Measurements from ENCODE around the gene ME1.
A peak's percentile ranks its signal among the peaks of the same experiment; 100 is the strongest.
"Not testable (repeated sequence)": the region's sequence is repeated elsewhere in the genome, so short reads cannot be mapped to it uniquely, and the experiment has no call there.

Gene ME1

DNA sequence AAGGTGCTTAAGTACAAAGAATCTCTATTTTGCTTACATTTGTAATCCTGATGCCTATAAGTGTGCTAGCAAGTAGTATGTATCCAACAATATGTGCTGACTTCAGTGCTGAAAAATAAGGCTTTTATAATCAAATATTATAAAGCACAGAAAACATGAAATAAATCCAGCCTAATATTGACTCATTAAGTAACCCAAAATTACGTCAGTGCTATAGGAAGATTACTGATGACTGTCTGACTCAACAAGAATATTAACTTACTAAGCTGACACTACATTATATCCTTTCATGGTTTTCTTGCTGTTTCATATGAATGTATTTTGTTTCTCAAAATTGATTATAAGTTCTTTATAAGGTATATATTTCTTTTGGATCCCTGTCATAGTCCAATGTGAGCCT is 76.1 kb downstream of the ME1 start:
- no peak for DNase-seq (ENCODE audit: low read depth, low spot score)

DNA sequence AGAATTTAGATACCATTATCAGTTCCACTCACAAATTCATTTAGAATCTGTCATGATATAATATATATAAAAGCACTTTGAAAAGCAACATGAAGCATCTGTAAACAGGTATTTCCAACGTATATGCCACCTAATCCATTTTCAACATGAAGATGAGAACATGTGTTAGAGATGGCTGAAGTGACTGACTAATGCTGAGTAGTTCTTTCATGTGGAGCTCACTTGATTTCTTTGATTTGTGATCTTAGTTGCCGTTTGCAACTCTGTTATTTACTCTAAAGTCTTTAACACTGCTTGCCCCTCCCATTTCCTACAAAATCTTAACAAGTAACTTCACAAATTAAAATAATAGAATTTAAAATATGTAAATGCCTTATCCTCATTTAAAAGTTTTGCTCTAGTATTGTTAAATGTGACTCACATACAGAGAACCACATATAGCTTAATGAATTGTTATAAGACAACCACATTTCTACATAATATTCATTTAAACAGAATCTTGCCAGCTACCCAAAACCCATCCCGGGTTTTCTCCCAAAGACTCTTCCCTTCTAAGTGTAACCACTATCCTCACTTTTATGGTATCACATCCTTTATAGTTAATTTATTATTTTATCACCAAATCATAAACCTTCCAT is 78.3 kb downstream of the ME1 start:
- DNase-seq (ENCODE audit: low read depth, low spot score) = no peak

DNA sequence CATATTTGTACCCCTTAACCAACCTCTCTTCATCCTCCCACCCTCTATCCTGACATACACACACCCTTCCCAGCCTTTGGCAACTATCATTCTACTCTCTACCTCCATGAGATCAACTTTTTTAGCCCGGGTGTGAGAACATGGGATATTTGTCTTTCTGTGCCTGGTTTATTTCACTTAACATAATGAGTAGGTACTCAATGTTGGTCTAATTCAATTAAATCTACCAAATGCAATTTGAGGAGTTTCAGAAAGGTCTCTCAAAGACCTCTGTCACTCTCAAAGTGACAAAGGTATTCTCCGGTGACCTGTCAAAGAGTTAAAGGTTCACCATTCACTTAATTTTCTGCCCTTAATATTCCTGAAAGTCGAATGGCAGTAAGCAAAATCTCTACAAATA is 87.7 kb downstream of the ME1 start:
- no peak for DNase-seq (ENCODE audit: low read depth, low spot score)

DNA sequence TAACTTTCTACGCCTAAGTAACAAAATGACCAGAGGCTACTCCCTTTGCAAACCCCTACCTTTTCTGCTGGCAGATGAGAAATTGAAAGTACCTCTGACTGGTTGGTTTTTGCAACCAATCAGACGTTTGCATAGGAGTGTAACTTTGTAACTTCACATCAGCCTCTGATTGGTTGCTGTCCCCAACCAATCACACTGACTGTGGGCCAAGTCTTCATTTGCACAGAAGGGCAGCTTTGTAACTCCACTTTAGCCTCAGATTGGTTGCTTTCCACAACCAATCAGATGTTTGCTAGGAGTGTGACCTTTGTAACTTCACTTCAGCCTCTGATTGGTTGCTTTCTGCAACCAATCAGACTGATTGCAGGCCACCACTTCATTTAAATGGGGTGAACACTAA is 89.1 kb downstream of the ME1 start:
- no peak for DNase-seq (ENCODE audit: low read depth, low spot score)

DNA sequence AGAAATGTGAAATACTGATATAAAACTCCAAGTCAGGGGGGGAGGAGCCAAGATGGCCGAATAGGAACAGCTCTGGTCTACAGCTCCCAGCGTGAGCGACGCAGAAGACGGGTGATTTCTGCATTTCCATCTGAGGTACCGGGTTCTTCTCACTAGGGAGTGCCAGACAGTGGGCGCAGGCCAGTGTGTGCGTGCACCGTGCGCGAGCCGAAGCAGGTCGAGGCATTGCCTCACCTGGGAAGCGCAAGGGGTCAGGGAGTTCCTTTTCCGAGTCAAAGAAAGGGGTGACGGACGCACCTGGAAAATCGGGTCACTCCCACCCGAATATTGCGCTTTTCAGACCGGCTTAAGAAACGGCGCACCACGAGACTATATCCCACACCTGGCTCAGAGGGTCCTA is 96.9 kb downstream of the ME1 start:
- not testable (repeated sequence) for DNase-seq (ENCODE audit: low read depth, low spot score)

DNA sequence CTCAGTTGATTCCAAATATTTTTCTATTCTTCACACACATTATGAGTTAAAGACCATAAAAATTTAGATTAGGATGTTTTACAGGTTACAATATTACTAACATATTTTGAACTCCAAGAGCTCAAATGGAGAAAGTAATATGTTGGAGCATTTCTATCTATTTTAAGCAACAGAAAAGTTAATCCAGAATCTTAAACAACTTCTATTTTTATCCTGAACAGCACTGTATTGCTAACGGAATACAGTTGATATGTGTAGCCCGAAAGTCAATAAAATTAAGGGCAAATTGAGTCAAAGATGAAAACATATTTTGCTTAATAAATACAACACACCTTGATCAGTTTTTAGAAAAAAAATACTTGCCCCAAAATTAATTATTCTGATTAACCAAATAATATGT is 97.4 kb downstream of the ME1 start:
- DNase-seq (ENCODE audit: low read depth, low spot score) = no peak

DNA sequence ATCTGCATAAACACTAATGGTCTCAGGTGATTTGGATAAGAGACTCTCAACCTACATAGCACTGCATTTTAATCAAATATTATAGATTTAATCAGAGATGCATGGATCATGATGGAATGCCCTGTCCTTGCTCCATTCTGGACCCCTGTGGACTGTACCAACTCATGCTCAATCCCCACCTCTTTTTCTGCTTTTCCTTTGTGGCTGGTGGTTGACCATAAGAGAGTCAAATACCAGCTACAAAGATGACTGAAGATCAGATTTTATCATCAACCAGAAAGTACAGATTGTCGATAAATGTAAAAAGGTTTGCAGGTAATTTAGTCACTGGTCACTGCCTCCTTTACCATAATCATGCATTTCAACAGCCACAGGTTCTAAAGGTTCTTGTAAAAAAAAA is 116.2 kb downstream of the ME1 start:
- DNase-seq (ENCODE audit: low read depth, low spot score) = no peak

DNA sequence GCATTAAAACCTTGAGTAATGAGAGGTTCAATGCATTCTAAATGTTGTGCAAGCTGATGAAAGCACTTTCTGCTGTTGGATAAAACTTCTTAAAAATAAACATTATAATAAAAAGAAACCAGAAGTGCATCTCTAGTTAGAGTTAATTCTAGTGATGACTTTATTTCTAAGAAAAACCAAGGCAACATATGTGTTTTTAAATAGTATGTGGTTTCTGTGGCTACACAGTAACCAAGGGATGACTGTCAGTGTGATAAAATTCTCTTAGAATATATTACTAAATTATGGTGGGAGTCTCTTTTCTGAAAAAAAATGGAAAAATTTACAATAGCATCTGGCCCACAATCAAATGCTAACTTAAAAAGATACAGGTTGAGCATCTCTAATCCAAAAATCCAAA is 117.0 kb downstream of the ME1 start:
- no peak for DNase-seq (ENCODE audit: low read depth, low spot score)

DNA sequence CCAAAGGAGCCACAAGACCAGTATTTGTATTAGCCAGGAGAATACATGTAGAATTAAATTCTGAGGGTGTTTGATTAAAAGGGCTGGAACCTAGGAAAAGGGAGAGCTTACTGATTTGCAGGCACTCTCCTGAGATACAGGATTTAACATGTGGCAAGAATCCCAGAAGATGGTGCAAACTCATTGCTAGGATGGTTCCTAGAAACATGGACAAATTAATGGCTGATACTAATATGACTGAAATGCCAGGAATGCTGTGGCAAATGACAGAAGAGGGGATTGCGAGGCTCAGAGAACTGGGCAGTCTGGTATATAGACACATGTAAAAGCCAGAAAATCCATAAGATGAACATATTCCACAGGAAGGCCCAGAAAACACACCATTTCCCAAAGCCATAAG is 119.6 kb downstream of the ME1 start:
- no peak for DNase-seq (ENCODE audit: low read depth, low spot score)

DNA sequence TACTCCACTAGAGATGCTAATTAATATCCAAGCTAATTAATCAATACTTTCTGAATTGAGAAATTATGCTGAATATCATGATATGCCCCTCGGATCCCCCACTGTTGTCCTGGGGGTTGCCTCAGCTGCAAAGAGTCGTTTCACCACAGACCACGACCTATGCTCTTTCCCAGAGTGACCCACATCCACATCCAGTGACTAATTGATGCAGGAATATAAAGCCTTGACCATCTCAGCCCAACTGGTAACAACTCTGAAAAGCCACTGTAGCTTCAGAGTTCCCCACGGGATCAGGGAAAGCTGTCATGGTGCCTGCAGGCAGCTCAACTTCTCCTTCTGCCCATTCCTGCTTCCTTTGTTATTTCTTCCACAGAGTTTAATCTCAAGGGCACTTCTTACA is 120.8 kb downstream of the ME1 start:
- no peak for DNase-seq (ENCODE audit: low read depth, low spot score)

DNA sequence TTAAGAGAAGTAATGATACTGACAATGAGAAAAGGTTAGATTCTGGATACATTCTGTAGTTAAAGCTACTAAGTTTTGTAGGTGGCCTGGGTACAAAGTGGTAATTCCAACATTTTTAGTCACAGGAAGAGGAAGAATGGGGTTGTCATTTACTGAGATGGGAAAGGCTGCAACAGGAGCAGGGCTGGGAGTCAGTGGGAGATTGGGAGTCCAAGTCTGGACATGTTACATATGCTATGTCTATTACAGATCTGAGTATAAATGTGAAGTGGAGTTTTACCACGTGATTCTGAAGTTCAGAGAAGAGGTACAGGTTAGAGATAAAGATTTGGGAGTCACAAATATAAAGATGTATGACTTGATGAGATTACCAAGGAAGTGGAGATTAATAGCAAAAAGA is 121.5 kb downstream of the ME1 start:
- no peak for DNase-seq (ENCODE audit: low read depth, low spot score)

DNA sequence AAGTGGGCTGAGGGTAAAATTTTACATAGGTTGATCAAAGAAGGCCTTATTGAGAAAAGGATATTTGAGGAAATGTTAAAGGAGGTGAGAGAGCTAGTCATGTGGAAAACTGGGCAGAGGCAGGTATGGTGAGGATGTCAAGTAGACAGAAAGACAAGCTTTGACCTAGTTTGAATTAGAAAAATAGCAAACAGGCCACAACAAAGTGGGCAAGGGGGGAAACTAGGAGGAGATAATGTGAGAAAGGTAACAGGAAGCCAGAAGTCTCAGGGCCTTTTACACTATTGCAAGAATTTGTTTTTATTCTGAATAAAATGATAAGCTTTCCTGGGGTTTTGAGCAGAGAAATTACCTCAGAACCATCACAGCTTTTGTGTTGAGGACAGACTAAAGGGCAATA is 122.0 kb downstream of the ME1 start:
- no peak for DNase-seq (ENCODE audit: low read depth, low spot score)

DNA sequence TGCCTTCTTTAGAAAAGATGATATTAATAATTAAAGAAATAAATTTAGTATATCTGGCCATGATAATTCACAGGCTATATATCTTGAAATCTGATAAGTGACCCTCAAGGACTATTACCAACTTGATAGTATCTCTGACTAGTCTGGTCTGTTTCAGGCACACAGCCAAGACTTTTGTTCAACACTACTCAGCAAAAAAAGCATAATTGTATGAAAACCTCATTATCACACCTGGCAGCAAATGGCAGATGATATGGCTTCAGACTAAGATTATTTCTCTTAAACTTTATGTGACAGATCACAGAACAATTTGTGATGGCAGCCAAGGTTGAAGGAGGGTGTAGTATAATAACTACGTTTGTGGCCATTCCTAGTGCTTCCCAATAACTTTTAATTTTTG is 123.0 kb downstream of the ME1 start:
- no peak for DNase-seq (ENCODE audit: low read depth, low spot score)

DNA sequence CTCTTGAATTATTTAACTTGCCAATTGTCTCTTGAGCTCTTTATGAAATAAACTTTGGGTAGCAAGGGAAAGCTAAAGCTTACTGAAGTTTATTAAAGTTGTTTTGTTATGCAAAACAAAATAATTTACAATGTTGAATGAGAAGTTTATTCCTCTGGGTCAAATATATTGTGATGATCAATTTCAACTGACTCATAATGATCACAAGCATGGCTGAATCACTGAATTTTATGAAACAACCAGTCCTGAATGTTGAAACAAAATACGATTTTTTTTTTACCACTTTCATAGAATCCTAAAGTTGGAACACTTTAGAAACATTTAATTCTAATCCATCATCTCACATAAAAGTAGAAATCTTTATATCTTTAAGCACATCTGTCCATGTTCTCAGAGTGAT is 127.4 kb downstream of the ME1 start:
- DNase-seq (ENCODE audit: low read depth, low spot score) = no peak

DNA sequence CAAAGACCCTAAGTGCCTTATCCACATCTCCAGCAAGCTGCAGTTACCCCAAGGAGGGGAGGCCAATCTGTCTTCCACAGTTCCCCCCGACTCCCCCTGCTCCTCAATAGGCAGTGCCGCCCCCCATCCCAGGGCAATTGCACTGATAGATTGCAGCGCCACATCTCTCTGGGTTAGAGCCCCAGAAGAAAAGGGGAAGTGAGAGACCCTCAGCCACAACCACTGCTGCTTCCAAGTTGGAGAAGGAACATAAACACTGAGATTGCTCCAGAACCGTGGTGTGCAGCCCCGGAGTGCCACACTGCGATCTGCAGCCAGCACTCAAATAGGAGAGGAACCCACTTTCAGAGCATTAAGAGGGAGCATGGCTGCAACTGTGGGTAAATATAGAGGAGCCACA is 136.2 kb downstream of the ME1 start:
- no peak for DNase-seq (ENCODE audit: low read depth, low spot score)

DNA sequence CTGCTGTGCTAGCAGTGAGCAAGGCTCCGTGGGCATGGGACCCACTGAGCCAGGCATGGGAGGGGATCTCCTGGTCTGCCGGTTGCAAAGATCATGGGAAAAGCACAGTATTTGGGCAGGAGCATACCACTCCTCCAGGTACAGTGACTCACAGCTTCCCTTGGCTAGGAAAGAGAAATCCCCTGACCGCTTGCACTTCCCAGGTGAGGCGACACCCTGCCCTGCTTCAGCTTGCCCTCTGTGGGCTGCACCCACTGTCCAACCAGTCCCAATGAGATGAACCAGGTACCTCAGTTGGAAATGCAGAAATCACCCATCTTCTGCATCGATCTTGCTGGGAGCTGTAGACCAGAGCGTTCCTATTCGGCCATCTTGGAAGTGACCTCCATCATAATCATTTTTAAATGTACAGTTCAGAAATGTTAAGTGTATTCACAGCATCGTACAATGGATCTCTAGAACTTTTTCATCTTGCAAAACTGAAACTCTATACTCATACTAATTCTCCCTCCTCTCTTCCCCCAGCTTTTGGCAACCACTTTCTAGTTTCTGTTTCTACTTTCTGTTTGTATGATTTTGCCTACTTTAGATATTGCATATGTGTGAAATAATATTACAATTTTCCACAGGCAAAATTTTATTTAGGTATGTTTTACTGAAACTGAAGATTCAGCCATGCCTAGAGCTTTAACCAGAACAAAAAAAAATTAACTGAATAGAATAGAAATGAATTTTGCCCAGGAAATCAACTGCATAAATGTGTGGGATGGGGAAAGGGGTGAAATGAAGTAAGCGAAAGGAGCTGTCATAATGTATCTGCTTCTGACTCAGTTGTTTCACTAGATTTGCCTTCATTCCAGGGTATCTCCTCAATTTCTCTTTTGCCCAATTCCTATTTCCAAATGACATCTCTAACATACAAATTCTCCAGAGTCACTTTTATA is 137.7 kb downstream of the ME1 start:
- no peak for DNase-seq (ENCODE audit: low read depth, low spot score)

DNA sequence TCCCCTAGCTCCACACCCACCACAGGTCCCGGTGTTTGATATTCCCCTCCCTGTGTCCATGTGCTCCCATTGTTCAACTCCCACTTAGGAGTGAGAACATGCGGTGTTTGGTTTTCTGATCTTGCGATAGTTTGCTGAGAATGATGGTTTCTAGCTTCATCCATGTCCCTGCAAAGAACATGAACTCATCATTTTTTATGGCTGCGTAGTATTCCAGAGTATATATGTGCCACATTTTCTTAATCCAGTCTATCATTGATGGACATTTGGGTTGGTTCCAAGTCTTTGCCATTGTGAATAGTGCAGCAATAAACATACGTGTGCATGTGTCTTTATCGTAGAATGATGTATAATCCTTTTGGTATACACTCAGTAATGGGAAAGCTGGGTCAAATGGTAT is 143.6 kb downstream of the ME1 start:
- not testable (repeated sequence) for DNase-seq (ENCODE audit: low read depth, low spot score)

DNA sequence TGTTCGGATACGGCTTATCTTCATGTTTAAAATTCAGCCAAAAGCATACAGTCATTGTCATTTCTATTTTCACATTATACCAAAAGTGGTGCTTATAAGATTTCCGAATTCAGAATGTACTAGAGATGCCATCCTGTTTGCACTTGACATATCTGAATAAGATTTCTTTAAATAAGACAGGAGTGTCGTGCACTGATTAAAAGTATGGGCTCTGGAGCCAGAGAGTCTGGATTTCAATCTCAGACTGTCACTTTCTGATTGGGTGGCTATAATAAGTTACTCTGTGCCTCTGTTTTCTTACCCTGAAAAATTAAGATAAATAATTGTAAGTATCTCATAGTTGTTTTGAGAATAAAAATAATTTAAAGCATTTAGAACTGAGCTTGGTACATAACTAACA is 144.9 kb downstream of the ME1 start:
- no peak for DNase-seq (ENCODE audit: low read depth, low spot score)

DNA sequence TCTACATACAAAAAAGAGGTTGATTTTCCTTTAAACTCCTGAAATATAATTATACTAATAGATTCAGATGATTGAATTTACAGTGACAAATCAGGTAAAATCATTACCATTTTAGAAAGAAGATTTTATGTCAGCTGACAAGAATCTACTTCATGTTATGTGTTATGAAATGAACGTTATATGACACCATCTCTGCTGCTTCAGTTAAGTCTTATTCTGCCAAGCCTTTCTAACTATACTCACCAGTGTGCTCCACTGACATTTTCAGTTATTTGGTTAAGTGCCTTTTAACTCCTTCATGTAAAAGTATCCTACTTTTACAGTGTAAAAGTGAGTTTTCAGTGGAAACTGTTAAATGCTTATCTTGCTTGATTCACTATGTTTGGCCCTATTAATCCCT is 157.3 kb downstream of the ME1 start:
- DNase-seq (ENCODE audit: low read depth, low spot score) = peak; percentile 10

DNA sequence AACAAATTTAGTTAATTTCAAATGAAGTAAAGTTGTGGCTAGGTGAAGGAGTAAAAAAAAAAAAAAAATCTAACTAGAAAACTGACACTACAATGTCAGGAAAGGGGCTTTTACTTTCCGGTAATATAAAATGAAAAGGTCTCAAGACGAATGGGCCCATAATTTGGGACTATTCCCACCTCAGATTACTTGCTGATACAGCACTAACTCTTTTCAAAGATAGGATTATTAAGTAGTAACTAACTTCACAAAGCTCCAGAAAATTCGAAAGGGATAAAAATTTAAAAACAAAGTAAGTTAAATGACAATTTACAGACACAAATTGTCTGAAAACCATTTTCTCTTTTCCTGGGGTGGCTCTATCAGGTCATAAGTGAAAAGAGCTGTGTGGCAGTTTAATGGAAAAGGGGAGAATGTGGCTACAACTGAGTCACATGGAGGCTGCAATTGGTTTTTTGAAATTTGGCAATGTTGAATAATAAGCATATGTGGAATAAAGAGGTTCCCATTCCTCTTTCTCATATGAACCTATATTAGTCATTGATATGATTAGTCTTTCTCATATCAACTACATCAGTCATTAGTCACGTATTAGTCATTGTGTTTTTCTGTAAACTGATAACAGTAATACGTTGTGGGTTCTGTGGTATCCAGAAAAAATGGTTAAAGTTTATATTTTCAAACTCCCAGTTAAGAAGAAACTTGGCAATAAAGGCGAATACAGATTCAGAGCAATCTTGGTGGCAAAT is 159.7 kb downstream of the ME1 start:
- peak; percentile 17 for DNase-seq (ENCODE audit: low read depth, low spot score)

DNA sequence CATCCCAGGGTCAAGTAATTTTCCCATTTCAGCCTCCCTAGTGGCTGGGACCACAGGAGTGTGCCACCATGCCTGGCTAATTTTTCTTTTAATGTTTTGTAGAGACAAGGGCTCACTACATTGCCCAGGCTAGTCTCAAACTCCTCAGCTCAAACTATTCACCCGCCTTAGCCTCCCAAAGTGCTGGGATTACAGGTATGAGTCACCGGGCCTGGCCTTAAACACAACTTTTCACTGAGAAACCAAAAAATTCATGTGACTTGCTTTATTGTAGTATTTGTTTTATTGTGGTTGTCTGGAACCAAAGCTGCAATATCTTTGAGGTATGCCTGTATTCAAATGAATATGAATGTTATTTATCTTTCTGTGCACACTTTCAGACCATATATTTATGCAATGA is 165.5 kb downstream of the ME1 start:
- no peak for DNase-seq (ENCODE audit: low read depth, low spot score)

DNA sequence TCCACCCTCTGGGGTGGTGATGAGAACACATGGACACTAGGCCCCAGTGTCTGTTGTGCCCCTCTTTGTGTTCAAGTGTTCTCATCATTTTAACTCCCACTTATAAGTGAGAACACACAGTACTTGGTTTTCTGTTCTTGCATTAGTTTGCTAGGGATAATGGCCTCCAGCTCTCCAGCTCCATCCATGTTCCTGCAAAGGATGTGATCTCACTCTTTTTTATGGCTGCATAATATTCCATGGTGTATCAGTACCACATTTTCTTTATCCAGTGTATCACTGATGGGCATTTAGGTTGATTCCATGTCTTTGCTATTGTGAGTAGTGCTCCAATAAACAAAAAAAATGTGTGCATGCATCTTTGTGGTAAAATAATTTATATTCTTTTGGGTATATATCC is 170.3 kb downstream of the ME1 start:
- no peak for DNase-seq (ENCODE audit: low read depth, low spot score)

DNA sequence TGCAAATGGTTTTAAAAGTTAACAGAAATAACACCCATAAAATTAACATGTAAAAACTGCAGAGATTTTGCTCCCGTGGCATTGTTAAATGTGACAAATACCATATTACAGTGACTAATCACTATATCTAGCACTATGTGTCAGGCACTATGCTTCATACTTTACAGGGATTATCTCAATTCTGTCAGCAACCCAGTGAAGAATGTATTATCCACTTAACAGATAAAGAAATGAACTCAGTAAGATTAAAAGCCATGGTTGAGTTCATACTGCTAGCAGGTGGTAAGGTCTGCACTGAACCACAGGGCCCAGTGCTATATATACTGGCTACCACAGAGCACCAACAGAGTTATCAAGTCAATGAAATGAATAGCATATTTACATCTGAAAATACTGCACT is 172.3 kb downstream of the ME1 start:
- DNase-seq (ENCODE audit: low read depth, low spot score) = no peak
